ENCODE measurements around the gene AXIN2. TPM values are rescaled to one million over a fixed set of nuclear protein-coding genes. Genes with fewer than 3 reads are reported as not detected.

The AXIN2 gene
- total RNA-seq, 4 donors from 2014 or later, result 17.6 to 87.6 (median 23.8) TPM

DNA sequence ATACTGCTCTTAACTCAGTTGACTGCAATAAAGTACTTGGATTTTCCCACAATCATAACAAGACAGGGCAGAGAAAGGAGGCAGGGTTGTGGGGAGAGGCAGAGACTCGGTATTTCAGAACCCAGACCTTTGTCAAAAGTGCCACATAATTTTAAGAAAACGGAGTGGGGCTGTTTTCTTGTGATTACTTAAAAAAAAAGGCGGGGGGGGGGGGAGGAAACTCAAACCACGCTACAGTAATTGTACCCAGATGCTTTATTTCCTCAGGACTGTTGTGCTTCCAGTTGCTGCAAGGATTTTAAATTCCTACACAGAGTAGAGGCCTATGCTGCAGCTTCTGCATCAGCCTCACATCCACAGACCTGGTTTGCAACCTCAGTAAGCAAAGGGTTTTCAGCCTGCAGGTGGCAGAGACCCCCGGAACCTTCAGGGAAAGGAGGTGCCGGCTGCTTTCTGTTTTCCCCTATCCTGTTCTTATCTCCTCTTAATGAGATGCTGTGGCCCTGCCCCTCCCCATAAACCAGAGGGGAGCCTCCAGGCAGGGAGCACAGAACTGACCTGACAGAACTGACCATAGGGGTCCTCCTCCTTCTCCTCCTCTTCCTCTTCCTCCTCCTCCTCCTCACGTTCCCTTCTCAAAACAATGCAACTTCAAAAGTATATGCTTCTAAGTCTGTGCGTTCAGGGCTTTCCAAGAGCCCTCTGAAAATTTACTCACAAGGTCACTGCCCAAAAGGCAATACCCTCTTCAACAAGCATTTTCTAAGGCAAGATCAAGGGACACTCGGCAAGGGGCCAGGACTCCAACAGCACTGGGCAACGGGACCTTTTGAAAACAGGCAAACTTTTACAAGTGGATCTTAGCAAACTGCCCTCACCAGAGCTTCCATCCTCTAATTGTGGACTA, 7.5 kb downstream of the AXIN2 start:
- 31% methylated on average over 10 of the region's 10 CpGs; no CpG with 5 or more reads in 1 of the 2 donors for WGBS, 2 donors (ENCODE audit: low coverage in 1 of 2)
- H3K4me3 ChIP-seq, result peak overlapping the region in 2 of 4 donors; percentile 7 to 21
- TF ChIP-seq POLR2AphosphoS5 (IDR thresholded peaks at IDR 0.05) (no peak), POLR2A (IDR thresholded peaks at IDR 0.05) (no peak), EP300 (IDR thresholded peaks at IDR 0.05; ENCODE audit: low read depth) (no peak)
- TF ChIP-seq, protein P1, sequence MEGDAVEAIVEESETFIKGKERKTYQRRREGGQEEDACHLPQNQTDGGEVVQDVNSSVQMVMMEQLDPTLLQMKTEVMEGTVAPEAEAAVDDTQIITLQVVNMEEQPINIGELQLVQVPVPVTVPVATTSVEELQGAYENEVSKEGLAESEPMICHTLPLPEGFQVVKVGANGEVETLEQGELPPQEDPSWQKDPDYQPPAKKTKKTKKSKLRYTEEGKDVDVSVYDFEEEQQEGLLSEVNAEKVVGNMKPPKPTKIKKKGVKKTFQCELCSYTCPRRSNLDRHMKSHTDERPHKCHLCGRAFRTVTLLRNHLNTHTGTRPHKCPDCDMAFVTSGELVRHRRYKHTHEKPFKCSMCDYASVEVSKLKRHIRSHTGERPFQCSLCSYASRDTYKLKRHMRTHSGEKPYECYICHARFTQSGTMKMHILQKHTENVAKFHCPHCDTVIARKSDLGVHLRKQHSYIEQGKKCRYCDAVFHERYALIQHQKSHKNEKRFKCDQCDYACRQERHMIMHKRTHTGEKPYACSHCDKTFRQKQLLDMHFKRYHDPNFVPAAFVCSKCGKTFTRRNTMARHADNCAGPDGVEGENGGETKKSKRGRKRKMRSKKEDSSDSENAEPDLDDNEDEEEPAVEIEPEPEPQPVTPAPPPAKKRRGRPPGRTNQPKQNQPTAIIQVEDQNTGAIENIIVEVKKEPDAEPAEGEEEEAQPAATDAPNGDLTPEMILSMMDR (IDR thresholded peaks at IDR 0.05), result no peak
- intact Hi-C loops (cut with DNase I; ENCODE audit: low total_unique reads), result no loop called here
- DNase-seq, result no peak
- no peaks in the 10 kb centered on the region for H3K36me3 ChIP-seq
- in situ Hi-C loops (cut with MboI; ENCODE audit: low pct_ligation_motif_present in 1 of 4, low pct_unique_long_range_greater_than_20kb in 1 of 4, low sequenced_read_pairs in 3 of 4), result loop anchor here (10.0 to 25.0 kb wide), 6 partner anchors 139 to 608 kb away; no protein-coding TSS in a partner anchor
- no peaks in the 10 kb centered on the region for H3K9me3 ChIP-seq
- no peaks in the 10 kb centered on the region for H3K27me3 ChIP-seq
- H3K4me1 ChIP-seq, result peaks cover 0 to 45% (median 20%) of the 10 kb centered on the region in 4 donors
- H3K27ac ChIP-seq, result no peak overlapping the region

- in situ Hi-C loops (cut with MboI; ENCODE audit: low pct_ligation_motif_present in 1 of 4, low pct_unique_long_range_greater_than_20kb in 1 of 4, low sequenced_read_pairs in 3 of 4), result loop anchor here (10.0 to 25.0 kb wide), 6 partner anchors 138 to 609 kb away; no protein-coding TSS in a partner anchor
- no peaks in the 10 kb centered on the region for H3K27me3 ChIP-seq
- H3K4me3 ChIP-seq, result no peak overlapping the region
- no peaks in the 10 kb centered on the region for H3K36me3 ChIP-seq
- no peak overlapping the region for H3K27ac ChIP-seq
- WGBS, 2 donors (ENCODE audit: low coverage in 1 of 2), result 56% methylated on average over 6 of the region's 6 CpGs; no CpG with 5 or more reads in 1 of the 2 donors
- intact Hi-C loops (cut with DNase I; ENCODE audit: low total_unique reads), result no loop called here
- DNase-seq, result no peak
- no peaks in the 10 kb centered on the region for H3K9me3 ChIP-seq
- TF ChIP-seq, protein P1 (IDR thresholded peaks at IDR 0.05), result no peak
- TF ChIP-seq EP300 (IDR thresholded peaks at IDR 0.05; ENCODE audit: low read depth), result no peak
- no peak for TF ChIP-seq POLR2AphosphoS5 (IDR thresholded peaks at IDR 0.05)
- no peak for TF ChIP-seq POLR2A (IDR thresholded peaks at IDR 0.05)
- H3K4me1 ChIP-seq, result peaks cover 1 to 38% (median 21%) of the 10 kb centered on the region in 4 donors
Observed at GRCh38 chr17:65553009-65553645, 8.3 kb downstream of the AXIN2 start.

DNA sequence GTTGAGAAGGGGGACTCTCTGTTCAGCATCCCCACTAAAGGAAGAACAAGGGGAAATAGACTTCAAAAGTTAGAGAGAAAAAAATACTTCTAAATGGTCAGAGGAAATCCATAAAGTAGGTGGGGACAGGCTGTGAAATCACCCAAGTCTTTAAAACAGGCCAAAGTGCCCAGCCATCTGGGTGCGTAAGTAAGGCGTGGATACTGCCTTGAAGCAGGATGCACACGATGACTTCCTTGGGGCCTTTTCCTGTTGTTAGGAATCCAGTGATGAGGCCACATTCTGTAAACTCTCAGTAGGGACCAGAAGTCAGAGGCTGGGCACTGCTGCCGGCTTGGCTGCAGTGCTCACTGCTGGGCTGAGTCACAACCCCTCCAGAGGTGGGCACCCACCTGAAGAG, 9.2 kb downstream of the AXIN2 start:
- peak; percentile 61 for DNase-seq
- intact Hi-C loops (cut with DNase I; ENCODE audit: low total_unique reads), result no loop called here
- H3K27ac ChIP-seq, result no peak overlapping the region
- in situ Hi-C loops (cut with MboI; ENCODE audit: low pct_ligation_motif_present in 1 of 4, low pct_unique_long_range_greater_than_20kb in 1 of 4, low sequenced_read_pairs in 3 of 4), result loop anchor here (10.0 to 25.0 kb wide), 6 partner anchors 137 to 610 kb away; no protein-coding TSS in a partner anchor
- TF ChIP-seq EP300 (IDR thresholded peaks at IDR 0.05; ENCODE audit: low read depth) (no peak), POLR2A (IDR thresholded peaks at IDR 0.05) (no peak), POLR2AphosphoS5 (IDR thresholded peaks at IDR 0.05) (peak in 1 of 3 donors; percentile 41)
- TF ChIP-seq, protein P1 (IDR thresholded peaks at IDR 0.05), result no peak
- H3K9me3 ChIP-seq, result no peaks in the 10 kb centered on the region
- peaks cover 10 to 37% (median 26%) of the 10 kb centered on the region in 4 donors for H3K4me1 ChIP-seq
- H3K27me3 ChIP-seq, result no peaks in the 10 kb centered on the region
- WGBS, 2 donors (ENCODE audit: low coverage in 1 of 2), result 61 to 64% methylated on average over 3 to 4 of the region's 4 CpGs
- H3K36me3 ChIP-seq, result no peaks in the 10 kb centered on the region
- H3K4me3 ChIP-seq, result no peak overlapping the region
